SK-N-SH treated with all-trans-retinoic acid at 6 μM for 48 hours (cell line): ENCODE results near the gene RTF2.

Experiments
- ATAC-seq: fragments of 200-7000 bp; cut with Tn5 transposase; 3 replicates; pipeline ENCODE4 v1.9.1; 2020; ENCODE audit warnings: mild to moderate bottlenecking, moderate library complexity
- BACH2 ChIP-seq: fragments of 250-450 bp; sonication (Bioruptor Pico); IDR thresholded peaks from 2 replicates; pipeline ENCODE4 v1.9.0; 2021; ENCODE audit warnings: mild to moderate bottlenecking, borderline replicate concordance
- CSDC2 ChIP-seq: fragments of 250-450 bp; sonication (Bioruptor Pico); IDR thresholded peaks from 2 replicates; pipeline ENCODE4 v1.5.0; 2020; ENCODE audit warnings: mild to moderate bottlenecking, moderate library complexity
- ESRRG ChIP-seq: fragments of 250-450 bp; sonication (Bioruptor Pico); IDR thresholded peaks from 2 replicates; pipeline ENCODE4 v1.6.1; 2021; ENCODE audit warnings: mild to moderate bottlenecking
- GLIS3 ChIP-seq: fragments of 250-450 bp; sonication (Bioruptor Pico); IDR thresholded peaks from 2 replicates; pipeline ENCODE4 v1.5.0; 2020; ENCODE audit warnings: mild to moderate bottlenecking, moderate library complexity
- ISL1 ChIP-seq: fragments of 250-450 bp; sonication (Bioruptor Pico); IDR thresholded peaks from 2 replicates; pipeline ENCODE4 v2.1.2; 2022; ENCODE audit warnings: mild to moderate bottlenecking, moderate library complexity
- OSR1 ChIP-seq: fragments of 250-450 bp; sonication (Bioruptor Pico); IDR thresholded peaks from 2 replicates; pipeline ENCODE4 v1.8.0; 2022; ENCODE audit warnings: moderate library complexity, mild to moderate bottlenecking, inconsistent platforms
- PPARA ChIP-seq: fragments of 250-450 bp; sonication (Bioruptor Pico); IDR thresholded peaks from 2 replicates; pipeline ENCODE4 v1.5.0; 2020; ENCODE audit warnings: mild to moderate bottlenecking, borderline replicate concordance
- SNAI2 ChIP-seq: fragments of 250-450 bp; sonication (Bioruptor Pico); IDR thresholded peaks from 2 replicates; pipeline ENCODE4 v1.5.0; 2020; ENCODE audit warnings: mild to moderate bottlenecking, moderate library complexity
- TCF4 ChIP-seq: fragments of 250-450 bp; sonication (Bioruptor Pico); IDR thresholded peaks from 2 replicates; pipeline ENCODE4 v1.8.0; 2021; ENCODE audit warnings: mild to moderate bottlenecking, moderate library complexity, borderline replicate concordance
- TOX ChIP-seq: fragments of 250-450 bp; sonication (Bioruptor Pico); IDR thresholded peaks from 2 replicates; pipeline ENCODE4 v1.8.0; 2021; ENCODE audit warnings: mild to moderate bottlenecking, moderate library complexity, borderline replicate concordance
- TSHZ2 ChIP-seq: fragments of 250-450 bp; sonication (Bioruptor Pico); IDR thresholded peaks from 2 replicates; pipeline ENCODE4 v1.5.0; 2020; ENCODE audit warnings: mild to moderate bottlenecking, moderate library complexity
- ZC3H10 ChIP-seq: fragments of 250-450 bp; sonication (Bioruptor Pico); IDR thresholded peaks from 2 replicates; pipeline ENCODE4 v1.5.1; 2021; ENCODE audit warnings: mild to moderate bottlenecking, moderate library complexity
- ZFP3 ChIP-seq: fragments of 250-450 bp; sonication (Bioruptor Pico); IDR thresholded peaks from 2 replicates; pipeline ENCODE4 v1.5.0; 2020; ENCODE audit warnings: mild to moderate bottlenecking, moderate library complexity
- ZFP30 ChIP-seq: fragments of 450-650 bp; formaldehyde crosslinking; IDR thresholded peaks from 2 replicates; pipeline ENCODE4 v1.5.0; 2022; ENCODE audit warnings: mild to moderate bottlenecking, moderate library complexity
- ZNF565 ChIP-seq: fragments of 450-650 bp; formaldehyde crosslinking; conservative IDR thresholded peaks from 2 replicates; pipeline ENCODE4 v1.5.0; 2020; ENCODE audit warnings: low read depth, mild to moderate bottlenecking, moderate library complexity
- ZNF70 ChIP-seq: fragments of 450-650 bp; formaldehyde crosslinking; IDR thresholded peaks from 2 replicates; pipeline ENCODE4 v1.5.0; 2020; ENCODE audit warnings: mild to moderate bottlenecking, moderate library complexity
- ZNF8 ChIP-seq: fragments of 450-650 bp; formaldehyde crosslinking; IDR thresholded peaks from 2 replicates; pipeline ENCODE4 v1.5.0; 2020; ENCODE audit warnings: mild to moderate bottlenecking, moderate library complexity
- TF ChIP-seq, protein P1 (sequence below): fragments of 250-450 bp; sonication (Bioruptor Pico); IDR thresholded peaks from 2 replicates; pipeline ENCODE4 v1.8.0; 2021; ENCODE audit warnings: low read depth, mild to moderate bottlenecking, moderate library complexity, borderline replicate concordance
- TF ChIP-seq, protein P2 (sequence below): fragments of 250-450 bp; sonication (Bioruptor Pico); IDR thresholded peaks from 2 replicates; pipeline ENCODE4 v1.5.1; 2020; ENCODE audit warnings: low read depth, mild to moderate bottlenecking, moderate library complexity
- TF ChIP-seq, protein P3 (sequence below): fragments of 250-450 bp; sonication (Bioruptor Pico); IDR thresholded peaks from 2 replicates; pipeline ENCODE4 v1.8.0; 2020; ENCODE audit warnings: mild to moderate bottlenecking, moderate library complexity, borderline replicate concordance

RTF2 gene

DNA sequence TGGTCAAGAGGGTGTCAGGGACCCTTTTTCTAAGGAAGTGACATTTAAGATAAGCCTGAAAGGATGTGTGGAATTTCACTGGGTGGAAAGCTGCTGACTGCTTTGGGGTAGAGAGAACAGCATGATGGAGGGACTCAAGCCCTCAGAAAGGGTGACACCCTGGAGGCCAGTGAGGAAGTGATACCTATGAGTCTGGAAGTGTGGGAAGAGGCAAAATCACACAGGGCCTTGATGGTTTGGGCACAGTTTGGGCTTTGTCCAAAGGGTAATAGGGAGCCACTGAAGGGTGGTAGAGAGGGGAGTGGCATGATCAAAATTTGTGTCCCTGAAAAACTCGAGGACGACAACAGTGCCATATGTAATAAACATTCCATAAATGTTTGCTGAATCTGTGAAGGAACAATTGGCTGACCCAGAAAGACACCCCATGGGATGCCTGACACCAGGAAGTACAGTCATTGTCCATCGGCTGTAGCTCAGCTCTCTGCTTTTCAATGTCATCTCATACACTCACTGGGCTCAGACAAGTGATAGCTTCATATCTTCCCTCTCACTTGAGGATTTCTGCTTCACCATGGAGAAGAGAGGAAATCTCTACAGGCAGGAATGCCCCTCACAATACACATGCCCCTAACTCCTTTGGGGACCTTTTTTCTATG lies 35.1 kb upstream of the RTF2 start:
- no peak for ATAC-seq
- TF ChIP-seq TCF4 (CRISPR knock-in tag), result no peak
- no peak for TF ChIP-seq TOX (CRISPR knock-in tag)
- TF ChIP-seq SNAI2 (CRISPR knock-in tag), result no peak
- no peak for TF ChIP-seq ZNF70 (CRISPR knock-in tag)
- TF ChIP-seq ESRRG, result no peak
- no peak for TF ChIP-seq ZNF565 (CRISPR knock-in tag)
- no peak for TF ChIP-seq OSR1 (CRISPR knock-in tag)
- no peak for TF ChIP-seq CSDC2
- TF ChIP-seq TSHZ2, result no peak
- no peak for TF ChIP-seq ZFP3 (CRISPR knock-in tag)
- TF ChIP-seq, protein P1, sequence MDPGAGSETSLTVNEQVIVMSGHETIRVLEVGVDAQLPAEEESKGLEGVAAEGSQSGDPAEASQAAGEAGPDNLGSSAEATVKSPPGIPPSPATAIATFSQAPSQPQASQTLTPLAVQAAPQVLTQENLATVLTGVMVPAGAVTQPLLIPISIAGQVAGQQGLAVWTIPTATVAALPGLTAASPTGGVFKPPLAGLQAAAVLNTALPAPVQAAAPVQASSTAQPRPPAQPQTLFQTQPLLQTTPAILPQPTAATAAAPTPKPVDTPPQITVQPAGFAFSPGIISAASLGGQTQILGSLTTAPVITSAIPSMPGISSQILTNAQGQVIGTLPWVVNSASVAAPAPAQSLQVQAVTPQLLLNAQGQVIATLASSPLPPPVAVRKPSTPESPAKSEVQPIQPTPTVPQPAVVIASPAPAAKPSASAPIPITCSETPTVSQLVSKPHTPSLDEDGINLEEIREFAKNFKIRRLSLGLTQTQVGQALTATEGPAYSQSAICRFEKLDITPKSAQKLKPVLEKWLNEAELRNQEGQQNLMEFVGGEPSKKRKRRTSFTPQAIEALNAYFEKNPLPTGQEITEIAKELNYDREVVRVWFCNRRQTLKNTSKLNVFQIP (CRISPR knock-in tag), result no peak
- no peak for TF ChIP-seq ZNF8
- TF ChIP-seq, protein P2, sequence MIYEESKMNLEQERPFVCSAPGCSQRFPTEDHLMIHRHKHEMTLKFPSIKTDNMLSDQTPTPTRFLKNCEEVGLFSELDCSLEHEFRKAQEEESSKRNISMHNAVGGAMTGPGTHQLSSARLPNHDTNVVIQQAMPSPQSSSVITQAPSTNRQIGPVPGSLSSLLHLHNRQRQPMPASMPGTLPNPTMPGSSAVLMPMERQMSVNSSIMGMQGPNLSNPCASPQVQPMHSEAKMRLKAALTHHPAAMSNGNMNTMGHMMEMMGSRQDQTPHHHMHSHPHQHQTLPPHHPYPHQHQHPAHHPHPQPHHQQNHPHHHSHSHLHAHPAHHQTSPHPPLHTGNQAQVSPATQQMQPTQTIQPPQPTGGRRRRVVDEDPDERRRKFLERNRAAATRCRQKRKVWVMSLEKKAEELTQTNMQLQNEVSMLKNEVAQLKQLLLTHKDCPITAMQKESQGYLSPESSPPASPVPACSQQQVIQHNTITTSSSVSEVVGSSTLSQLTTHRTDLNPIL (CRISPR knock-in tag), result no peak
- TF ChIP-seq GLIS3 (CRISPR knock-in tag), result no peak
- no peak for TF ChIP-seq ZC3H10 (CRISPR knock-in tag)
- TF ChIP-seq PPARA, result no peak
- TF ChIP-seq, protein P3, sequence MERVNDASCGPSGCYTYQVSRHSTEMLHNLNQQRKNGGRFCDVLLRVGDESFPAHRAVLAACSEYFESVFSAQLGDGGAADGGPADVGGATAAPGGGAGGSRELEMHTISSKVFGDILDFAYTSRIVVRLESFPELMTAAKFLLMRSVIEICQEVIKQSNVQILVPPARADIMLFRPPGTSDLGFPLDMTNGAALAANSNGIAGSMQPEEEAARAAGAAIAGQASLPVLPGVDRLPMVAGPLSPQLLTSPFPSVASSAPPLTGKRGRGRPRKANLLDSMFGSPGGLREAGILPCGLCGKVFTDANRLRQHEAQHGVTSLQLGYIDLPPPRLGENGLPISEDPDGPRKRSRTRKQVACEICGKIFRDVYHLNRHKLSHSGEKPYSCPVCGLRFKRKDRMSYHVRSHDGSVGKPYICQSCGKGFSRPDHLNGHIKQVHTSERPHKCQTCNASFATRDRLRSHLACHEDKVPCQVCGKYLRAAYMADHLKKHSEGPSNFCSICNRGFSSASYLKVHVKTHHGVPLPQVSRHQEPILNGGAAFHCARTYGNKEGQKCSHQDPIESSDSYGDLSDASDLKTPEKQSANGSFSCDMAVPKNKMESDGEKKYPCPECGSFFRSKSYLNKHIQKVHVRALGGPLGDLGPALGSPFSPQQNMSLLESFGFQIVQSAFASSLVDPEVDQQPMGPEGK (CRISPR knock-in tag), result no peak
- TF ChIP-seq ISL1 (CRISPR knock-in tag), result no peak
- TF ChIP-seq BACH2 (CRISPR knock-in tag), result no peak
- no peak for TF ChIP-seq ZFP30 (CRISPR knock-in tag)

- no peak for ATAC-seq
- TF ChIP-seq ZC3H10 (CRISPR knock-in tag), result no peak
- no peak for TF ChIP-seq ZNF70 (CRISPR knock-in tag)
- TF ChIP-seq BACH2 (CRISPR knock-in tag), result no peak
- TF ChIP-seq CSDC2, result no peak
- no peak for TF ChIP-seq TCF4 (CRISPR knock-in tag)
- TF ChIP-seq ZNF565 (CRISPR knock-in tag), result no peak
- TF ChIP-seq GLIS3 (CRISPR knock-in tag), result no peak
- TF ChIP-seq, protein P1 (CRISPR knock-in tag), result no peak
- TF ChIP-seq, protein P3 (CRISPR knock-in tag), result no peak
These were observed 34.6 kb upstream of the RTF2 start for GRCh38 chr20:56433880-56434255.
